HG02973 (cell line): ENCODE results near the gene EGLN2.
"Not testable (repeated sequence)": the region's sequence is repeated elsewhere in the genome, so short reads cannot be mapped to it uniquely, and the experiment has no call there.

ENCODE experiments used
- ATAC-seq: cut with Tn5 transposase; IDR thresholded peaks from one replicate; pipeline ENCODE4 v1.9.1; 2021; ENCODE audit warnings: moderate library complexity; ENCODE audit not compliant: unreplicated experiment

Gene EGLN2

GRCh38 chr19:40798683-40799557, at the start of gene EGLN2:
Gene EGLN2, plus strand, starts transcription at chr19:40799191. Its CDS starts 1,382 bp downstream, at chr19:40800573.
- ATAC-seq, result peak; percentile 57

DNA sequence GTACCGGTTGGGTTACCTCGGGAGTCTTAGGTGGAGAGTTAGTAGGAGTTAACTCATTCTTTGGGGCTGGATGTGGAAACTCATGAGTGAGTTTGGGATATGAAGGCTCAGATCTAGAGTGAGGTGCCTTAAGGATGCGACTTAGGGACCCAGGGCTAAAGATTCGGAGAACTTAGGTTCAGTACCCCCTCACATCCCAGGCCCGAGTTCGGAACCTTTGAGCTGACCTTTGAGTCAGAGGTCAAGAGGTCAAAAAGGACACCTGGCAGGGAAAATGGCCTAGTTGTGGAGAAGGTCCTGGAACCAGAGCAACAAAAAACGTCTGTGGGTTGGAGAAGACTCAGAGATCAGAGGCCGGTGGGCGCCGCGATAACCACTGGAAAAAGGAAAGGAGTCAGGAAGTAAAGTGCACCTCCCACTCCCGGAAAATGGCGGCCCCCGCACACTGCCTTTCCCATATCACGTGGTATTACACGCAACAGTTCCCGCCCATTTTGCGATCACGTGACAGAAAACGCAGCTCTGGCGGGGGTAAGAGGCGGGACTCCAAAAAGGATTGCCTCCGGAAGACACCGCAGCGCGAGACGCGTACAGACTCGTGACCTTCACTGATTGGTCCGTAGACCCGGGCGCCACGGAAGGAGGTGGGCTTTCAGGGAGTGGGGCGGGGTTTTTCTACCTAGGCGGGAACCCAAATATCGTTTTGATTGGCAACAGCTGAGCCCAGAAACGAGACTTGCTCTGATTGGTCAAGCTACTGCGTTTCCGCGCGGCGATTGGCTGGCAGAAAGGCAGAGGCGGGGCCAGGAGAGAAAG, 48.7 kb upstream of the EGLN2 start, which contains the start of gene ACTMAP:
ACTMAP (minus strand) TSS at position 420 of the 816 bp plus-strand sequence. CDS start 674 bp downstream, outside the sequence.
- peak; percentile 70 for ATAC-seq

GRCh38 chr19:40750874-40751537, 48.0 kb upstream of the EGLN2 start, which contains the start of gene SNRPA:
Gene SNRPA, plus strand, starts transcription at chr19:40751203. Its CDS starts 206 bp downstream, at chr19:40751409.
- ATAC-seq, result peak; percentile 56

DNA sequence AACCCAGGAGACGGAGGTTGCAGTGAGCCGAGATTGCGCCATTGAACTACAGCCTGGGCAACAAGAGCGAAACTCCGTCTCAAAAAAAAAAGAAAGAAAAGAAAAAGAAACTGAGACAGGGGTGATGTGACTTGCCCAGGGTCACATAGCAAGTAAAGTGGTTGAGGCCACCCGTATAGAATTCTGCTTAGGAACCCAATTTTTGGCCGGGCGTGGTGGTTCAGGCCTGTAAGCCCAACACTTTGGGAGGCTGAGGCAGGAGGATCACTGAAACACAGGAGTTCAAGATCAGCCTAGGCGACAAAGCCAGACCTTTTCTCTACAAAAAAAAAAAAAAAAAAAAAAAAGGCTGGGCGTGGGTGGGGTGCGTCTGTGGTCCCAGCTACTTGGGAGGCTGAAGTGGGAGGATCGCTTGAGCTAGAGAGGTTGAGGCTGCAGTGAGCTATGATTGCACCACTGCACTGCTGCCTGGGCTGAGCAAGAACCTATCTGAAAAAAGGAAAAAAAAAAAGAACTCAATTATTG, 46.7 kb upstream of the EGLN2 start:
- no peak for ATAC-seq

- no peak for ATAC-seq
These were observed 44.3 kb upstream of the EGLN2 start for GRCh38 chr19:40754611-40755247.

DNA sequence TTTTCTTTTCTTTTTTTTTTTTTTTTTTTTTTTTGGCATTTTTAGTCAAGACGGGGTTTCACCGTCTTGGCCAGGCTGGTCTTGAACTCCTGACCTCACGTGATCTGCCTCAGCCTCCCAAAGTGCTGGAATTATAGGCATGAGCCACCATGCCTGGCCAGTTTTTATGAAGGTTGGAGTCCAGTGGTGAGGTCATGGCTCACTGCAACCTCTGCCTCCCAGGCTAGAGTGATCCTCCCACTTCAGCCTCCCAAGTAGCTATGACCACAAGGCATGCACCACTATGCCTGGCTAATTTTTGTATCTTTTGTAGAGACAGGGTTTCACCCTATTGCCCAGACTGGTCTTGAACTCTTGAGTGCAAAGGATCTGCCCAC, 43.8 kb upstream of the EGLN2 start:
- no peak for ATAC-seq

- ATAC-seq, result no peak
These were observed 43.2 kb upstream of the EGLN2 start for GRCh38 chr19:40755791-40756190.

- ATAC-seq, result no peak
These were observed 42.4 kb upstream of the EGLN2 start for GRCh38 chr19:40756502-40757110.

DNA sequence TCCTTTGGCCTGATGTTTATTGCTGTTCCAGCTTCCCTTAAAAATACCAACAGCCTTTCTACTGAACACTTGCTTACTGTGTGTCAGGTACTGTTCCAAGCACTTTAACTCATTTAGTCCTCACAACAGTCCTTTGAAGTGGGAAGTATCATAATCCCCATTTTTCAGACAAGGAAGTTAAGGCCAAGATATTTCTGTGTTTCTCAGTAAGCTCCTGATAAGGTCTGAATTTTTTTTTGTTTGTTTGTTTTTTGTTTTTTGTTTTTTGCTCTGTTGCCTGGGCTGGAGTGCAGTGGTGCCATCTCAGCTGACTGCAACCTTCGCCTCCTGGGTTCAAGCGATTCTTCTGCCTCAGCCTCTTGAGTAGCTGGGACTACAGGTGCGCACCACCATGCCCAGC, 40.5 kb upstream of the EGLN2 start:
- ATAC-seq, result no peak

GRCh38 chr19:40759352-40759751, 39.6 kb upstream of the EGLN2 start:
- ATAC-seq, result no peak

DNA sequence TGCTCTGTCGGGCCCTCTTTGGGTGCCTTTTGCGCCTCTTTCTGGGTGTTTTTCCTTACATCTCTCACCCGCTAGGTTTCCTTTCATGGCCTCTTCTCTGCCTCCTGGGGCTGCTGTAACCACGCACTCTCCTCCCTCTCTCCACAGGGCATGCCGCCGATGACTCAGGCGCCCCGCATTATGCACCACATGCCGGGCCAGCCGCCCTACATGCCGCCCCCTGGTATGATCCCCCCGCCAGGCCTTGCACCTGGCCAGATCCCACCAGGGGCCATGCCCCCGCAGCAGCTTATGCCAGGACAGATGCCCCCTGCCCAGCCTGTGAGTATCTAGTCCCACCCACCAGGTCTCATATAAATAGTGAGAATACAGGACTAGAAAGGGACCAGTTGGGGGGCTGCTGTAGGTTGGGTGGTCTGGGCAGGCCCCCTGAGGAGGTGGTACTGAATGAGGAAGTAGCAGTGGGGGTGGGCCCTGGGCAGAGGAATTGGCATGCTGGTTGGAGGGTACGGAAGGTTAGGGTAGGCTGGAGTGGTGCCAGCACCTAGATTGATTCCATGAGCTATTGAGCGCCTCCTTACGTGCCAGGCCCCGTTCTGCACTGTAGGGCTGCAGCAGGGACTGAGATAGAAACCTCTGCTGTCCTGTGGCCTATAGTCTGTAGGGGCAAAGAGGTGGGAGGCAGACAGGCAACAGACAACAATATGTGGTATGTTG, 36.1 kb upstream of the EGLN2 start:
- no peak for ATAC-seq

DNA sequence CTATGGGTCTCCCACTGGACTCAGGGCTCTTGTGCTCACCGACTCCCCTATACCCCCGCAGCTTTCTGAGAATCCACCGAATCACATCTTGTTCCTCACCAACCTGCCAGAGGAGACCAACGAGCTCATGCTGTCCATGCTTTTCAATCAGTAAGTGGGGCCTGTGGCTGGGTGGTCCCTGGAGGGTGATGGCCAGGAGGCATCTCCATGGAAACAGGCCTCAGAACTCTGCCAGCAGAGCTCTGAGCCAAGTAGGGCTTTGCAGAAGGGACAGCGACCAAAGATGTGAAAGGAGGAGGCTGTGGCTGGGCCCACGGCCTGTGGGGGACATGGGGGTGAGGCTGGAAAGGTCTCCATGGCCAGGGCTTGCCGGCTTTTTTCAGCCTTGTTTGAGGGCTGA, 35.5 kb upstream of the EGLN2 start:
- ATAC-seq, result no peak

DNA sequence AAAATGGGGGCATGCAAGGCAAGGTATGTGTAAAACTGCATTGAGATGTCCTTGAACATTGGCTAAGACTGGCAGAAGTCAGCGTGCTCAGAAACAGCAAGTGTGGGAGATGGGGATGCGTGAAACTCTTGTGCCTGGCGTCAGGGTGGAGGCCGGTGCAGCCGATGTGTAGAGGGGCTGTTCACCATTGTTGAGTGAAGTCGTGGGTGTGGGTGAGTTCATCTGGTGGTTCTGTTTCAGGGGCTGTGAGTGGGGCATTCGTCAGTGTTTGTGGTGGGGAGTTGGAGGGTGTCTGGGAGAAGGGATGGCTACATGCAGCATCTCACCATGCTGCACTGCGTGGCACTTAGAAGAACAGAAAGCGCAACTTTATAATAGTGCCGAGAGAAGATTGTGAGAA, 35.0 kb upstream of the EGLN2 start:
- ATAC-seq, result no peak

- not testable (repeated sequence) for ATAC-seq
These were observed 32.6 kb upstream of the EGLN2 start for GRCh38 chr19:40766385-40766784.

- ATAC-seq, result no peak
These were observed 30.1 kb upstream of the EGLN2 start for GRCh38 chr19:40768869-40769268.

- ATAC-seq, result not testable (repeated sequence)
These were observed 27.7 kb upstream of the EGLN2 start for GRCh38 chr19:40771101-40771862.

GRCh38 chr19:40774916-40775631, 23.9 kb upstream of the EGLN2 start, which contains the start of gene MIA:
Gene MIA, plus strand, starts transcription at chr19:40775521. Its CDS starts 22 bp downstream, at chr19:40775543.
- no peak for ATAC-seq

DNA sequence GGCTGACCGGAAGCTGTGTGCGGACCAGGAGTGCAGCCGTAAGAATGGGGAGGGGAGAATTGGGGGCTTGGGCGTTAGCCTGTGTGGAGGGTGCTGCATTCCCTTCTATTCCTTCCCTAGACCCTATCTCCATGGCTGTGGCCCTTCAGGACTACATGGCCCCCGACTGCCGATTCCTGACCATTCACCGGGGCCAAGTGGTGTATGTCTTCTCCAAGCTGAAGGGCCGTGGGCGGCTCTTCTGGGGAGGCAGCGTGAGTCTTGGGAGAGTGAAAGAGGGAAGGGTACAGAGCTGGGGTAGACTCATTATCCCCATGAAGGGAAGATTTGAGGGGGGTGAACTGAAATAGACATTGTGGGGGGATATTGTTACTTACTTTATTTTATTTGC, 23.4 kb upstream of the EGLN2 start:
- no peak for ATAC-seq
